H1 (cell line): ENCODE results near the gene PRKD1.

Experiments
- ATF2 ChIP-seq: IDR thresholded peaks from 2 replicates; pipeline ENCODE4 v1.6.1; 2012; ENCODE audit warnings: low read length, inconsistent platforms
- HDAC2 ChIP-seq, 2 experiments: fragments of 300-600 bp in 1 of 2; sonication (generic) in 1 of 2; IDR thresholded peaks; 2 replicates each; pipeline ENCODE4 v1.6.1; 2011 to 2012; ENCODE audit warnings: low read depth in 2 of 2, low read length in 2 of 2, mild to moderate bottlenecking in 2 of 2, moderate library complexity in 2 of 2, borderline replicate concordance in 1 of 2, inconsistent platforms in 1 of 2
- RFX5 ChIP-seq: IDR thresholded peaks from 2 replicates; pipeline ENCODE4 v1.6.1; 2011; ENCODE audit warnings: low read depth, low read length, improper control_type of control experiment, borderline replicate concordance
- SP1 ChIP-seq: IDR thresholded peaks from 2 replicates; pipeline ENCODE4 v1.6.1; 2011; ENCODE audit warnings: low read depth, low read length
- TF ChIP-seq, protein P1 (sequence below), 3 experiments: IDR thresholded peaks; 1 replicate in 2 of 3; 2 replicates in 1 of 3; pipeline versions ENCODE4 v1.5.1 to v1.6.1; 2011; ENCODE audit warnings: low read length in 3 of 3, mild to moderate bottlenecking in 3 of 3, inconsistent platforms in 2 of 3, low read depth in 1 of 3, moderate library complexity in 1 of 3; ENCODE audit not compliant: insufficient read depth in 1 of 3; ENCODE audit errors: control extremely low read depth in 1 of 3

DNA sequence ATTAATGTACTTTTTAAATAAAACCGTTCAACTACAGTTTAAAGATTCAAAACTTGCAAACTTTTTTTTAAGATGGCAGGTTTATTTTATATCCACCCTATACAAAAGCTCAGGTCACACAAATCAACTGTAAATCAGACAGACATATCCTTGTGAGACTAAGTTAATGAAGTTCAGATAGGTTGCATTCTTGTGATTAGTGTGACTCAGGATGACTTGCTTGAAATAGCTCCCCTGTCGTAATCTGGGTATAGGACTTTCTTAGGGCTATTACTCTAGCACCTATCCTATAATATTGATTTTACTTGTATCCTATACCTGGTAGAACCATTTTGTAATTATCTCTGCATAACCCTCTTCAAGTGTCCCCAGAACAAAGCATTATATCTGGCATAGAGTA lies 9.5 kb upstream of the PRKD1 start:
- TF ChIP-seq, protein P1, sequence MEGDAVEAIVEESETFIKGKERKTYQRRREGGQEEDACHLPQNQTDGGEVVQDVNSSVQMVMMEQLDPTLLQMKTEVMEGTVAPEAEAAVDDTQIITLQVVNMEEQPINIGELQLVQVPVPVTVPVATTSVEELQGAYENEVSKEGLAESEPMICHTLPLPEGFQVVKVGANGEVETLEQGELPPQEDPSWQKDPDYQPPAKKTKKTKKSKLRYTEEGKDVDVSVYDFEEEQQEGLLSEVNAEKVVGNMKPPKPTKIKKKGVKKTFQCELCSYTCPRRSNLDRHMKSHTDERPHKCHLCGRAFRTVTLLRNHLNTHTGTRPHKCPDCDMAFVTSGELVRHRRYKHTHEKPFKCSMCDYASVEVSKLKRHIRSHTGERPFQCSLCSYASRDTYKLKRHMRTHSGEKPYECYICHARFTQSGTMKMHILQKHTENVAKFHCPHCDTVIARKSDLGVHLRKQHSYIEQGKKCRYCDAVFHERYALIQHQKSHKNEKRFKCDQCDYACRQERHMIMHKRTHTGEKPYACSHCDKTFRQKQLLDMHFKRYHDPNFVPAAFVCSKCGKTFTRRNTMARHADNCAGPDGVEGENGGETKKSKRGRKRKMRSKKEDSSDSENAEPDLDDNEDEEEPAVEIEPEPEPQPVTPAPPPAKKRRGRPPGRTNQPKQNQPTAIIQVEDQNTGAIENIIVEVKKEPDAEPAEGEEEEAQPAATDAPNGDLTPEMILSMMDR (IDR thresholded peaks at IDR 0.05; ENCODE audit: control extremely low read depth in 1 of 3, insufficient read depth in 1 of 3, low read depth in 1 of 3, low read length in 3 of 3), result no peak
- TF ChIP-seq SP1 (no peak), ATF2 (no peak), RFX5 (no peak), HDAC2 (IDR thresholded peaks at IDR 0.05; ENCODE audit: borderline replicate concordance in 1 of 2, low read depth in 2 of 2, low read length in 2 of 2) (no peak)
